RWPE2 (cell line): ENCODE results near the gene PDLIM3.
A peak's percentile ranks its signal among the peaks of the same experiment; 100 is the strongest.

Experiments used
- ATAC-seq: fragments of 200-7000 bp; cut with Tn5 transposase; 3 replicates; pipeline ENCODE4 v1.9.1; 2021; ENCODE audit warnings: low read depth
- DNase-seq: peaks from one replicate; pipeline ENCODE4 v3.0.0-alpha.2; 2020; ENCODE audit warnings: low spot score
- H3K27ac ChIP-seq: fragments of 450-650 bp; 2 replicates; pipeline ENCODE4 v1.5.1; 2017; ENCODE audit warnings: mild to moderate bottlenecking; ENCODE audit not compliant: poor library complexity, severe bottlenecking
- H3K27me3 ChIP-seq: fragments of 250-450 bp; sonication (Bioruptor Pico); 2 replicates; pipeline ENCODE4 v1.5.1; 2021; ENCODE audit warnings: mild to moderate bottlenecking, moderate library complexity; ENCODE audit not compliant: insufficient read depth, poor library complexity, severe bottlenecking
- H3K36me3 ChIP-seq: fragments of 250-450 bp; sonication (Bioruptor Pico); 2 replicates; pipeline ENCODE4 v1.5.1; 2020; ENCODE audit warnings: low read depth, mild to moderate bottlenecking, moderate library complexity
- H3K4me1 ChIP-seq: fragments of 250-450 bp; sonication (Bioruptor Pico); 2 replicates; pipeline ENCODE4 v1.5.1; 2021; ENCODE audit warnings: mild to moderate bottlenecking, moderate library complexity; ENCODE audit not compliant: insufficient read depth, poor library complexity, severe bottlenecking
- H3K4me3 ChIP-seq: fragments of 250-450 bp; sonication (Bioruptor Pico); 2 replicates; pipeline ENCODE4 v1.5.1; 2021; ENCODE audit warnings: mild to moderate bottlenecking, moderate library complexity; ENCODE audit not compliant: severe bottlenecking
- H3K9me3 ChIP-seq: fragments of 250-450 bp; sonication (Bioruptor Pico); 2 replicates; pipeline ENCODE4 v1.5.1; 2021; ENCODE audit warnings: mild to moderate bottlenecking, moderate library complexity; ENCODE audit not compliant: severe bottlenecking
- TF ChIP-seq, protein P1 (sequence below): fragments of 450-650 bp; IDR thresholded peaks from one replicate; pipeline ENCODE4 v1.5.1; 2017; ENCODE audit warnings: mild to moderate bottlenecking, moderate library complexity; ENCODE audit not compliant: poor library complexity, severe bottlenecking

Gene PDLIM3, protein sequence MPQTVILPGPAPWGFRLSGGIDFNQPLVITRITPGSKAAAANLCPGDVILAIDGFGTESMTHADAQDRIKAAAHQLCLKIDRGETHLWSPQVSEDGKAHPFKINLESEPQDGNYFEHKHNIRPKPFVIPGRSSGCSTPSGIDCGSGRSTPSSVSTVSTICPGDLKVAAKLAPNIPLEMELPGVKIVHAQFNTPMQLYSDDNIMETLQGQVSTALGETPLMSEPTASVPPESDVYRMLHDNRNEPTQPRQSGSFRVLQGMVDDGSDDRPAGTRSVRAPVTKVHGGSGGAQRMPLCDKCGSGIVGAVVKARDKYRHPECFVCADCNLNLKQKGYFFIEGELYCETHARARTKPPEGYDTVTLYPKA

GRCh38 chr4:185534866-185535611, at the start of gene PDLIM3:
TSS of gene PDLIM3 (minus strand) at chr4:185535507. CDS start at chr4:185535434, 73 bp downstream.
- H3K9me3 ChIP-seq = no peaks in the 10 kb centered on the region
- peaks cover 4% of the 10 kb centered on the region for H3K4me1 ChIP-seq
- DNase-seq (no peak), ATAC-seq (peak; percentile 70)
- H3K36me3 ChIP-seq = no peaks in the 10 kb centered on the region
- H3K4me3 ChIP-seq = peak within 1 kb of the TSS; percentile 35
- TF ChIP-seq, protein P1, sequence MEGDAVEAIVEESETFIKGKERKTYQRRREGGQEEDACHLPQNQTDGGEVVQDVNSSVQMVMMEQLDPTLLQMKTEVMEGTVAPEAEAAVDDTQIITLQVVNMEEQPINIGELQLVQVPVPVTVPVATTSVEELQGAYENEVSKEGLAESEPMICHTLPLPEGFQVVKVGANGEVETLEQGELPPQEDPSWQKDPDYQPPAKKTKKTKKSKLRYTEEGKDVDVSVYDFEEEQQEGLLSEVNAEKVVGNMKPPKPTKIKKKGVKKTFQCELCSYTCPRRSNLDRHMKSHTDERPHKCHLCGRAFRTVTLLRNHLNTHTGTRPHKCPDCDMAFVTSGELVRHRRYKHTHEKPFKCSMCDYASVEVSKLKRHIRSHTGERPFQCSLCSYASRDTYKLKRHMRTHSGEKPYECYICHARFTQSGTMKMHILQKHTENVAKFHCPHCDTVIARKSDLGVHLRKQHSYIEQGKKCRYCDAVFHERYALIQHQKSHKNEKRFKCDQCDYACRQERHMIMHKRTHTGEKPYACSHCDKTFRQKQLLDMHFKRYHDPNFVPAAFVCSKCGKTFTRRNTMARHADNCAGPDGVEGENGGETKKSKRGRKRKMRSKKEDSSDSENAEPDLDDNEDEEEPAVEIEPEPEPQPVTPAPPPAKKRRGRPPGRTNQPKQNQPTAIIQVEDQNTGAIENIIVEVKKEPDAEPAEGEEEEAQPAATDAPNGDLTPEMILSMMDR = peak; percentile 7
- H3K27ac ChIP-seq = no peak within 1 kb of the TSS
- peaks cover 36% of the 10 kb centered on the region for H3K27me3 ChIP-seq

DNA sequence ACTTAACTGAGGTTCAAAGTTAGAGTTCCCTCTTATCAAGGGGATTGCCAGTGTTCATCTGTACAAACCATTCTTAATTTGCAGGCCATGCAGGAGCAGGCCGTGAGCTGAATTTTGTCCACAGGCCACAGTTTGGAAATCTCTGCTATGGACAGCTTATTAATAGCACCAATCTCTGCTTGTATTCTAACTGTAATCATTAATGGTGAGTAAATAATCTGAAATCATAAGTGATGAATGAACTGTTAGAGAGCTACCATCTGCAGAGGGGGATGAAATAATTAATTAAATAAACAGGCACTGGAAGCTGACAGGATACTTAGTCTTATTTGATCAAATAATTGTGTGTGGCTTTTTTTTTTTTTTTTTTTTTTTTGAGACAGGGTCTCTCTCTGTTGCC, 48.5 kb upstream of the PDLIM3 start:
- TF ChIP-seq, protein P1 = no peak
- Histone ChIP-seq H3K27ac (no peak overlapping the region), H3K4me1 (no peaks in the 10 kb centered on the region), H3K4me3 (no peak overlapping the region), H3K9me3 (no peaks in the 10 kb centered on the region), H3K36me3 (no peaks in the 10 kb centered on the region), H3K27me3 (no peaks in the 10 kb centered on the region)
- DNase-seq = no peak
- no peak for ATAC-seq

GRCh38 chr4:185582651-185583400, 47.5 kb upstream of the PDLIM3 start:
- no peak for ATAC-seq
- Histone ChIP-seq H3K27ac (no peak overlapping the region), H3K9me3 (no peaks in the 10 kb centered on the region), H3K27me3 (no peaks in the 10 kb centered on the region), H3K36me3 (no peaks in the 10 kb centered on the region), H3K4me3 (no peak overlapping the region), H3K4me1 (no peaks in the 10 kb centered on the region)
- TF ChIP-seq, protein P1 = no peak
- DNase-seq = no peak

DNA sequence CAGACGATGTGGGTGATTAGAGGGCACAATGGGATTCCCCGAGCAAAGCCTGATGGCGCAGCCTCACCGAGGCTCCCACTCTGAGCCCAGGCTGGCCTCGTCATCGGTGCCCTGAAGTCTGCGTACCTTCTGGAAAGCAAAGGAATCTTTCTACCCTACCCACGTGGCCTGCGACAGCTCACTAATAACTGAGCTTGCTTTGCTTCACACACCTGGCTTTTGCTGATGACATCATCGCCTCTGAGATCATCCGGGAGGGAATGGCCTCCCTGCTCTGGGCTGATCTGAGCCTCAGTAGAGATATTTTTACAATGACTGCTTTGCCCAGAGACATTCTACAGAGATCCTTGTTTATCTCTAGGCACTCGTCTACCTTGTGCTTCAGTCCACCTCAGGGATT, 45.4 kb upstream of the PDLIM3 start:
- Histone ChIP-seq H3K27ac (no peak overlapping the region), H3K4me1 (no peaks in the 10 kb centered on the region), H3K9me3 (no peaks in the 10 kb centered on the region), H3K4me3 (no peak overlapping the region), H3K36me3 (no peaks in the 10 kb centered on the region), H3K27me3 (no peaks in the 10 kb centered on the region)
- no peak for ATAC-seq
- TF ChIP-seq, protein P1 = no peak
- DNase-seq = no peak
